Measurements from ENCODE around the gene ACKR3. TPM values are rescaled to one million over a fixed set of nuclear protein-coding genes. Genes with fewer than 3 reads are reported as not detected.

Gene ACKR3
- total and polyA plus RNA-seq, 10 of the 15 experiments (the other 5 are each of a cell fraction or from before 2014, with no cell fraction given): 3.0 to 154 (median 6.4) TPM

DNA sequence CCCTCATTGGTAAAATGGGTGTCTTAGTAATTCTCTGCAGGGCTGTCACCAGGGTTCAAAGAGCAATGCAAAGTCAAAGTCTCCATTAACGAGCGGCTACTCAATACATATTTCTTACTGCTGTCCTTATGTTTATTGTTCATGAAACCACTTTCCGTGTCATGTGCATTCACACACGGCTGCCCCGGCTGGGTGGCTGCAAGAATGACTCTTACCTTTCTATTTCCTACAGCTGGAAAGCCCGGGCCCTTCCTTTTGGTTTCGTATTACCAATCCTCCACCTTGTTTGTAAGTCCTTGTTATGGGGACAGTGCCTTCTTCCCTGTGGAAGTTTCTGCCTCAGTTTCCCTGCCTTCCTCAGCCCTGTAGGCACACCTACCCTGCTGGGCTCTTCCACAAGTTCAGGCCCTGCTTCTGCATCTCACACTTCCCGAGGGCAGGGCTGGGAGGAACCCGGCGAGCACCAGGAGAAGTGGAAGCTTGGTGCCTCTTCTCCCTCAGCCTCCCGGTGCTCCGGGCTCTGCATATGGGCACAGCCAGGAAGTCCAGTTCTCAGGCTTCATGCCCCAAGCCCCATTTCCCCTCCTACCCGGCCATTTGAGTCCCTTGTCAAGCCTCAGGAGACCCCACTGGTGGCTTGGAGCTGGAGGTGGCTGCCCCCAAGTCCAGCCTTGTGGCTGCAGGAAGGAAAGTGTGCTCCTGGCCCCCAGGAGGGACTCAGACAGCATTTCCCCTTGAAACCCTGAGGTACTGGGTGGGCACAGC, 18.7 kb upstream of the ACKR3 start (continued):
- TF ChIP-seq ETV6 (conservative IDR thresholded peaks at IDR 0.05 in 1 of 2, IDR thresholded peaks at IDR 0.05 in 1 of 2; ENCODE audit: borderline replicate concordance in 1 of 2, low read depth in 1 of 2) (peak in 1 of 2 experiments; percentile 99; a peak in 2 of 4 replicates), FOXK2 (IDR thresholded peaks at IDR 0.05) (no peak), ZNF217 (IDR thresholded peaks at IDR 0.05) (no peak), TBL1XR1 (IDR thresholded peaks at IDR 0.05; ENCODE audit: low read depth, low read length) (peak; percentile 85; the same call in 1 of the 2 replicates), WRNIP1 (IDR thresholded peaks at IDR 0.05; ENCODE audit: borderline replicate concordance, low read depth, low read length) (no peak), HSF1 (IDR thresholded peaks at IDR 0.05; ENCODE audit: low read depth, low read length) (no peak), FOS (IDR thresholded peaks at IDR 0.05; ENCODE audit: borderline replicate concordance, extremely low read depth, insufficient read length) (no peak), SMAD5 (IDR thresholded peaks at IDR 0.05; ENCODE audit: low read depth) (no peak), NFYA (IDR thresholded peaks at IDR 0.05; ENCODE audit: borderline replicate concordance, low read depth, low read length) (no peak), BMI1 (IDR thresholded peaks at IDR 0.05; ENCODE audit: borderline replicate concordance) (no peak), E4F1 (IDR thresholded peaks at IDR 0.05; ENCODE audit: borderline replicate concordance, partially characterized antibody) (no peak), YY1 (IDR thresholded peaks at IDR 0.05; ENCODE audit: low read depth, low read length) (no peak; the same call in 1 of the 2 replicates), RCOR1 (conservative IDR thresholded peaks at IDR 0.05; ENCODE audit: low read depth, low read length) (no peak), PRDM15 (CRISPR knock-in tag; IDR thresholded peaks at IDR 0.05) (no peak)
- TF ChIP-seq, protein P1, sequence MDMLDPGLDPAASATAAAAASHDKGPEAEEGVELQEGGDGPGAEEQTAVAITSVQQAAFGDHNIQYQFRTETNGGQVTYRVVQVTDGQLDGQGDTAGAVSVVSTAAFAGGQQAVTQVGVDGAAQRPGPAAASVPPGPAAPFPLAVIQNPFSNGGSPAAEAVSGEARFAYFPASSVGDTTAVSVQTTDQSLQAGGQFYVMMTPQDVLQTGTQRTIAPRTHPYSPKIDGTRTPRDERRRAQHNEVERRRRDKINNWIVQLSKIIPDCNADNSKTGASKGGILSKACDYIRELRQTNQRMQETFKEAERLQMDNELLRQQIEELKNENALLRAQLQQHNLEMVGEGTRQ (IDR thresholded peaks at IDR 0.05; ENCODE audit: borderline replicate concordance, low read depth, low read length): no peak
- TF ChIP-seq, protein P2, sequence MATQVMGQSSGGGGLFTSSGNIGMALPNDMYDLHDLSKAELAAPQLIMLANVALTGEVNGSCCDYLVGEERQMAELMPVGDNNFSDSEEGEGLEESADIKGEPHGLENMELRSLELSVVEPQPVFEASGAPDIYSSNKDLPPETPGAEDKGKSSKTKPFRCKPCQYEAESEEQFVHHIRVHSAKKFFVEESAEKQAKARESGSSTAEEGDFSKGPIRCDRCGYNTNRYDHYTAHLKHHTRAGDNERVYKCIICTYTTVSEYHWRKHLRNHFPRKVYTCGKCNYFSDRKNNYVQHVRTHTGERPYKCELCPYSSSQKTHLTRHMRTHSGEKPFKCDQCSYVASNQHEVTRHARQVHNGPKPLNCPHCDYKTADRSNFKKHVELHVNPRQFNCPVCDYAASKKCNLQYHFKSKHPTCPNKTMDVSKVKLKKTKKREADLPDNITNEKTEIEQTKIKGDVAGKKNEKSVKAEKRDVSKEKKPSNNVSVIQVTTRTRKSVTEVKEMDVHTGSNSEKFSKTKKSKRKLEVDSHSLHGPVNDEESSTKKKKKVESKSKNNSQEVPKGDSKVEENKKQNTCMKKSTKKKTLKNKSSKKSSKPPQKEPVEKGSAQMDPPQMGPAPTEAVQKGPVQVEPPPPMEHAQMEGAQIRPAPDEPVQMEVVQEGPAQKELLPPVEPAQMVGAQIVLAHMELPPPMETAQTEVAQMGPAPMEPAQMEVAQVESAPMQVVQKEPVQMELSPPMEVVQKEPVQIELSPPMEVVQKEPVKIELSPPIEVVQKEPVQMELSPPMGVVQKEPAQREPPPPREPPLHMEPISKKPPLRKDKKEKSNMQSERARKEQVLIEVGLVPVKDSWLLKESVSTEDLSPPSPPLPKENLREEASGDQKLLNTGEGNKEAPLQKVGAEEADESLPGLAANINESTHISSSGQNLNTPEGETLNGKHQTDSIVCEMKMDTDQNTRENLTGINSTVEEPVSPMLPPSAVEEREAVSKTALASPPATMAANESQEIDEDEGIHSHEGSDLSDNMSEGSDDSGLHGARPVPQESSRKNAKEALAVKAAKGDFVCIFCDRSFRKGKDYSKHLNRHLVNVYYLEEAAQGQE (IDR thresholded peaks at IDR 0.05; ENCODE audit: low read depth, low read length): no peak
